ENCODE measurements around the gene MREG. TPM values are rescaled to one million over a fixed set of nuclear protein-coding genes. Genes with fewer than 3 reads are reported as not detected.

The MREG gene, protein sequence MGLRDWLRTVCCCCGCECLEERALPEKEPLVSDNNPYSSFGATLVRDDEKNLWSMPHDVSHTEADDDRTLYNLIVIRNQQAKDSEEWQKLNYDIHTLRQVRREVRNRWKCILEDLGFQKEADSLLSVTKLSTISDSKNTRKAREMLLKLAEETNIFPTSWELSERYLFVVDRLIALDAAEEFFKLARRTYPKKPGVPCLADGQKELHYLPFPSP
- 1 to 10 TPM in 2 of 3 donors, not detected in 1; 1.1 to 1.2 TPM for polyA plus RNA-seq

DNA sequence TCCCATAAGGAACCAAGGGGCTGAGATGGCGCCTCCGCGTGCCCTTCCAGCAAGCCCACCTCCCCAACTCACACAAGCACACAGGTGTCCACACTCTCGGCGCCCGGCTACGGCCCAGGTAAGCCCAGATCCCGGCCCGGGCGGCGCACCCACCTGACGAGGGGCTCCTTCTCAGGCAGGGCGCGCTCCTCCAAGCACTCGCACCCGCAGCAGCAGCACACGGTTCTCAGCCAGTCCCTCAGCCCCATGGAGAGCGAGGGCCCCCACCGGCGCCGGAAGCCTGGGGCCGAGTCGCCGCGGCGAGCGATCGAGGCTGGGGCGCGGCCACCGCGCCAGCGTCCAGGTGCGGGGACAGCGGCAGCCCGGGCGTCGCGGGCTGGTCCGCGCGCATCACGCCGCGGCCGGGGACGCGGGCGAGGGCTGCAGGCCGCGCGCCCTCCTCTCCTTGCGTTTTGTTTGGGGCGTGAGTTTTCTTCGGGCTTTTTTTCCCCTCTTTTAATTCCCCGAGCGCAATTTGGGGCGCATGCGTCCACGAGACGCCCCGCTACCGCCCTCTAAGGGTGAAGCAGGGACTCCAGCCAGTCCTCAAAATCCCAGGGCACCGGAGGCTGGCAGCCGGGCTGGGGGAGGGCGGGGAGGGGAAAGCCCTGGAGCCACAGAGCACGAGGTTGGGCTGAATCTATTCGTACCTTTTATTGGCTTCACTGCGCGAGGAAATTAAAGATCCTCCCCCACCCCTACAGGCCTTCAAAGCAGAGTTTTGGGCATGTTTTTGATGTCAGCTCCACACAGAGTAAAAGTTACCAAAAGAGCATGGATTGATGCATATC is at the start of gene MREG:
MREG (minus strand) TSS at position 472 of the 830 bp plus-strand sequence; CDS start at position 248, 224 bp downstream.
- peak within 1 kb of the TSS; percentile 21 to 74 (median 54) for H3K27ac Mint-ChIP-seq
- peak within 1 kb of the TSS; percentile 85 to 90 (median 88) for H3K4me3 Mint-ChIP-seq
- H3K4me1 Mint-ChIP-seq: peaks cover 40 to 48% of the 10 kb centered on the region in 2 donors
- H3K9me3 Mint-ChIP-seq: no peaks in the 10 kb centered on the region
- peaks cover 0 to 3% (median 1%) of the 10 kb centered on the region in 3 donors for H3K27me3 Mint-ChIP-seq (ENCODE audit: low read depth in 3 of 3)
- peaks cover under 1 to 3% (median 2%) of the 10 kb centered on the region in 3 donors for H3K36me3 Mint-ChIP-seq
- DNase-seq: peak; percentile 75 to 79 (median 76)

DNA sequence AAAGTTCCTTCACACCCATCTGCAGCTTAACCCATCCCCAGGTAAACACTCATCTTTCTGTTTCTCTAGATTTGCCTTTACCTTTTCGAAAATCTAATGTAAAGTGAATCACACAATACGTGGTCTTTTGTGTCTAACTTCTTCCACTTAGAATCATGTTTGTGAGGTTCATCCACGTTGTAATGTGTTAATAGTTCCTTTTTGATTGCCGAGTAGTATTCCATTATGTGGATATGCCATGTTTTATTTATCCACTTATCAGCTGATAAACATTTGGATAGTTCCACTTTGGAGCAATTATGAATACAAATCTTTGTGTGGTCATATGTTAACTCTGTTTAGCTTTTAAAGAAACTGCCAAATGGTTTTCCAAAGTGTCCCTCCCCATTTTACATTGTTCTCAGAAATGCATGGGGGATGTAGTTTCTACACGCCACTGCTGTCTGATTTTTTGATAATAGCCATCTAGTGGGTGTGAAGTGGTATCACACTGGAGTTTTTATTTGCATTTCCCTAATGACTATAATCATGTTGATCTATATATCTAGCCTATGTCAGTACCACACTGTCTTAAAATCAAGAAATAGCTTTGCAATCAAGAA is 46.0 kb upstream of the MREG start:
- Mint-ChIP-seq H3K27me3 (ENCODE audit: low read depth in 3 of 3) (no peaks in the 10 kb centered on the region), H3K4me1 (peaks cover 35 to 45% of the 10 kb centered on the region in 2 donors), H3K36me3 (peaks cover 9 to 16% (median 10%) of the 10 kb centered on the region in 3 donors), H3K4me3 (peak overlapping the region in 2 of 5 donors; percentile 21 to 29), H3K9me3 (no peaks in the 10 kb centered on the region), H3K27ac (peak overlapping the region; percentile 72 to 98 (median 96))
- no peak for DNase-seq

DNA sequence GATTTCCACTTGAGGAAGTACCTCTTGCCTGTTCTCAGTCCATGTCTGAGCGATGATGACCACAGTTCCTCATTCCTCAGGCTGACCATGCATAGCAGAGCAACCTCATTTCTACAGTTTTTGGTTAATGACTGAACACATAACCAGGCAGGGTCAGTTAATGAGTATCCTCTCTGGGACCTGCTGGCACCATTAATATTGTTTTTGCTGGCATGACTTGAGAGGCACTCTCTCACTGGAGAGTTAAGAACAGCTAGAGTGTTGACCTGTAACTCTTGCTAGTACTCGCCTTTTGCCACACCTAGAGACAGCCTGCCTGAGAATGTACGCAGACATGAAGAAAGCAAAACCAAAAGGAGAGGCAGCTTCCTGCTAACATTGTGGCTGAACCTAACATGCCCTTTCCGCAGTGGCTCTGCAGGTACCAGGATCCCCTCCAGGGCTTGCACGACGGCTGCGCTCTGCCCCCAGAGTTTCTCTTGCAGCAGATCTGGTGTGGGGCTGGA is 44.4 kb upstream of the MREG start:
- H3K27me3 Mint-ChIP-seq (ENCODE audit: low read depth in 3 of 3): no peaks in the 10 kb centered on the region
- peaks cover 35 to 45% of the 10 kb centered on the region in 2 donors for H3K4me1 Mint-ChIP-seq
- DNase-seq: peak; percentile 66 to 72 (median 71)
- peaks cover 5 to 16% (median 10%) of the 10 kb centered on the region in 3 donors for H3K36me3 Mint-ChIP-seq
- no peaks in the 10 kb centered on the region for H3K9me3 Mint-ChIP-seq
- peak overlapping the region; percentile 76 to 86 (median 84) for H3K4me3 Mint-ChIP-seq
- H3K27ac Mint-ChIP-seq: peak overlapping the region; percentile 94 to 98 (median 96)

DNA sequence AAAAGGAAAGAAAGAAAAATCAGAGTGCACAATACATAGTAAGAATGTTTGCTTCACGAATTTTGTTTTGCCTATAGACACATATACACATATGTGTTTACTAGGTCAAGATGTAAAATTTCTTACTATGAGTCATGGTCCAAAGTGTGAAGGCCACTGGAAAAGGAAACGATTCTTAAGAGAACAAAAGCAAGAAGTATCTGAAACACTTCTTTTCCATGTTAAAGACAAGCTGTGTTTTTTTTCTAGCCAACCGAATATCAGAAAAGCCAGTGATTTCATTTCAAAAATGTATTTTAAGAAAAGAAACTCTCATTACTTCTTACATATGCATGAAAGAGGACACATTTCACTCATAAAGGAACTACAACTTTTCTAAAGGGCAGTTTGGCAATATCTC is 43.4 kb upstream of the MREG start:
- Mint-ChIP-seq H3K27ac (peak overlapping the region; percentile 94 to 98 (median 96)), H3K36me3 (peaks cover 8 to 14% (median 9%) of the 10 kb centered on the region in 3 donors), H3K27me3 (ENCODE audit: low read depth in 3 of 3) (no peaks in the 10 kb centered on the region), H3K4me1 (peaks cover 35 to 45% of the 10 kb centered on the region in 2 donors), H3K9me3 (no peaks in the 10 kb centered on the region), H3K4me3 (peak overlapping the region; percentile 44 to 86 (median 84))
- DNase-seq: no peak

DNA sequence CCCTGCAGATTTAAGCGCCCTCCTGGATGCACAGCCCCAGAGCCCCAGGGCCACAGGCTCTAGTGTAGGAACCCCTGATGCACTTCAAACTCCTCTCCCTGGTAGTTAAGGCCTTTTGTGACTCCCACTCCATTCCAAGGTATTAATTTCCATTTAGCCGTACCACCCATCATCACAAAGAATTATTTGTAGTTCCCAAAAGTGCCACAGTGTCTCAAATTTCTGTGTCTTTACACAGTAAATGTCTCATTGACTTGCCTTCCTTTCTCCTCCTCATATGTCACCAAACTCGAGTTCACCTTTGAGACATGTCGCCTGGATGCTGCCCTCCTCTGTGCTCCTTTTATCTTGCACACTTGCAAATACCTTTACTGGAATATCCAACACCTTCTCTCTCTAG is 42.3 kb upstream of the MREG start:
- H3K4me3 Mint-ChIP-seq: peak overlapping the region in 1 of 5 donors; percentile 0

DNA sequence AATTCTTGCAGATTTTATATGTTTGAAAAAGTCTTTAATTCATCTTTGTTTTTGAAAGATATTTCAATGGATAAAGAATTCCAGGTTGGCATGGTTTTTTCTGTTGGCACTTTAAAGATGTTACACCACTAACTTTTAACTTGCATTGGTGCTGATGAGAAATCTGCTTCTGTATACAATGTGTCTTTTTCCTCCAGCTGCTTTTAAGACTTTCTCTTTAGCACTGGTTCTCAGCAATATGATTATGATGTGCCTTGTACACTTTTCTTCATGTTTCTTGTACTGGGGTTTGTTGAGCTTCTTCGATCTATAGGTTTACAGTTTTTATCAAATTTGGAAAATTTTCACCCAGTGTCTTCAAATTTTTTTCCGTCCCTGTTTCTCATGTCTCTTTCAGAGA is 39.1 kb upstream of the MREG start:
- Mint-ChIP-seq H3K4me1 (peaks cover 20 to 21% of the 10 kb centered on the region in 2 donors), H3K27me3 (ENCODE audit: low read depth in 3 of 3) (no peaks in the 10 kb centered on the region), H3K36me3 (peaks cover 6 to 24% (median 23%) of the 10 kb centered on the region in 3 donors), H3K9me3 (no peaks in the 10 kb centered on the region), H3K27ac (no peak overlapping the region), H3K4me3 (no peak overlapping the region)
- DNase-seq: no peak

More for the DNA sequence above, 42.3 kb upstream of the MREG start:
- peaks cover 6 to 9% (median 8%) of the 10 kb centered on the region in 3 donors for H3K36me3 Mint-ChIP-seq
- peaks cover 35 to 45% of the 10 kb centered on the region in 2 donors for H3K4me1 Mint-ChIP-seq
- peak overlapping the region; percentile 94 to 98 (median 96) for H3K27ac Mint-ChIP-seq
- H3K9me3 Mint-ChIP-seq: no peaks in the 10 kb centered on the region
- no peak for DNase-seq
- no peaks in the 10 kb centered on the region for H3K27me3 Mint-ChIP-seq (ENCODE audit: low read depth in 3 of 3)

DNA sequence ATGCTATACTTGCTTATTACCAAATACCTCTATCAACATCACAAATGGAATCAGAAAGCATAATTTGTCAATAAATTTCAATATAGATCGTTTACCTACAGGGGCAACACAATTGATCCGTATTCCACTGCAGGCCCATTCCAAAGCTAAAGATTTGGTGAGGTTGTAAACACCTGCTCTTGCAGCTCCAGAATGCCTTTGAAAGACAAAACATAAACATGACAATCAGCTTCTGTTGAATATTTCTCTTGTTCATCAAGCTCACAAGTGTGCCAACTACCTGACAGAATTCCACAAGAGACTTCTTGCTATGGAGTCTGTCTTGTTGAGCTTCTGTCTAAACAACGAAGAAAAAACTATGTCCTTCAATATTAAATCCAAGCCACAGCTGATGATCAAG is 38.0 kb upstream of the MREG start:
- Mint-ChIP-seq H3K9me3 (no peaks in the 10 kb centered on the region), H3K4me3 (no peak overlapping the region), H3K4me1 (peaks cover 9 to 11% of the 10 kb centered on the region in 2 donors), H3K36me3 (peaks cover 6 to 24% (median 24%) of the 10 kb centered on the region in 3 donors), H3K27me3 (ENCODE audit: low read depth in 3 of 3) (no peaks in the 10 kb centered on the region), H3K27ac (no peak overlapping the region)
- DNase-seq: no peak

DNA sequence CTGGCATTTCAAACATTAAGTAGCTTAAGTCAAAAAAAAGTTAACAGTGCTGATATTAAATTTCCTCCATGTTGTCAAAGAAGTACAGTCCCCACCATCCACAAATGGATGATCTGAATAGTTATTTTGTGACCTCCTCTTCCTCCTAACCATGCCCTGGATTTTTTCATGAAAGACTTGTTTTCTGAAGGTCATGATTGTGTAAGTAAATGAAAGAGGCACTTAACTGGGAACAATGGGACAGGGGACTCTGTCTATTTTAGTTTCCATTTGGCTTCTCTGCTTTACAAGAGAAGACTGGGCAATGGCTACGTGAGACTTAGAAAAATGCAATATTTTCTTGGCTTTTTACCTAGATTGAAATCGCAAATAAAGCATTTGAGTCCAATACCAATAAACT is 36.1 kb upstream of the MREG start:
- no peaks in the 10 kb centered on the region for H3K9me3 Mint-ChIP-seq
- no peak overlapping the region for H3K4me3 Mint-ChIP-seq
- no peak for DNase-seq
- no peaks in the 10 kb centered on the region for H3K4me1 Mint-ChIP-seq
- peaks cover 6 to 22% (median 20%) of the 10 kb centered on the region in 3 donors for H3K36me3 Mint-ChIP-seq
- no peaks in the 10 kb centered on the region for H3K27me3 Mint-ChIP-seq (ENCODE audit: low read depth in 3 of 3)
- H3K27ac Mint-ChIP-seq: peak overlapping the region in 1 of 6 donors; percentile 49

DNA sequence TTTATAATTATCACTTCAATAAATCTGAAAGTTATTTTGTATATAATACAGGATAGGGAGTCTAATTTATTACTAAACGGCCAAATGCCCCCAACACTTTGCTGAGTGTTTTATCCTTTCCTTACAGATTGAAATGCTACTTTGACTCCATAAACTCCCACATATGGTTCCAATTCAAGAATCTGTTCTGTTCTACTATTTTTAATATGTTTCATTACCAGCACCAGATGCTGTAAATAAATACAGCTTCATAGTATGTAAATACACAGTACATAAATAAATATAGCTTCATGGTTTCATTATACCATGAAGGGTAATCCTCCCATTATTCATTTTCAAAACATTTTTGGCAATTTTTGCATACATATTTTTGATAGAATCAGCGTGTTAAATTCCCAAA is 34.0 kb upstream of the MREG start:
- Mint-ChIP-seq H3K36me3 (peaks cover 18 to 31% (median 30%) of the 10 kb centered on the region in 3 donors), H3K27ac (no peak overlapping the region), H3K27me3 (ENCODE audit: low read depth in 3 of 3) (peaks cover 0 to 2% (median 0%) of the 10 kb centered on the region in 3 donors), H3K4me3 (no peak overlapping the region), H3K9me3 (no peaks in the 10 kb centered on the region), H3K4me1 (no peaks in the 10 kb centered on the region)
- DNase-seq: no peak

DNA sequence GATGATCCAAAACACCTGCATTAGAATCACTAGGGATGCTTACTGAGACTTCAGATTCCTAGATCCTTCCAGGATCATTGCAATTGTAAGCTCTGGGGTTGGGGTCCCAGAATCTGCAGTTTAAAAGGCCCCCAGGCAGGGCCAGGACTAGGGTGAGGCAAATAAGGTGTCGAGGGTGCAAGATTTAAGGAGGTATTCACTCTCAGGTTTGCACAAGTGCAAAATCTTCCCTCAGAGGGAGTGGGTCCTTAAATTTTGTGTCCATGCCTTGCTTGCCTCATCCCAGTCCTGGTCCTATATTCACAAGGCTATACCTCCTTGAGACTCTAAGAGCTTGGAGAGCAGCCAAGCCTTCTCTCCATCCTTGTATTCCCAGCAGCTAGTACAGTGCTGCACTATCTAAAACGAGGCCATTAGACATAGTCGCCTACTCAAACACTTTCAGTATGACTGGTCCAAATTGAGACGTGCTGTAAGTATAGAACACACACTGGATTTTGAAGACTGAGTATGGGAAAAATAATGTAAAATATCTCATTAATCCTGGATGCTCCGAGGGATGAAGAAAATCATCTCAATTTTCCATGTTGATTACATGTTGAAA is 31.6 kb upstream of the MREG start:
- H3K27me3 Mint-ChIP-seq (ENCODE audit: low read depth in 3 of 3): peaks cover 0 to 2% (median 0%) of the 10 kb centered on the region in 3 donors
- H3K27ac Mint-ChIP-seq: no peak overlapping the region
- H3K4me3 Mint-ChIP-seq: no peak overlapping the region
- H3K36me3 Mint-ChIP-seq: peaks cover 15 to 32% (median 24%) of the 10 kb centered on the region in 3 donors
- no peaks in the 10 kb centered on the region for H3K4me1 Mint-ChIP-seq
- DNase-seq: no peak
- H3K9me3 Mint-ChIP-seq: no peaks in the 10 kb centered on the region

DNA sequence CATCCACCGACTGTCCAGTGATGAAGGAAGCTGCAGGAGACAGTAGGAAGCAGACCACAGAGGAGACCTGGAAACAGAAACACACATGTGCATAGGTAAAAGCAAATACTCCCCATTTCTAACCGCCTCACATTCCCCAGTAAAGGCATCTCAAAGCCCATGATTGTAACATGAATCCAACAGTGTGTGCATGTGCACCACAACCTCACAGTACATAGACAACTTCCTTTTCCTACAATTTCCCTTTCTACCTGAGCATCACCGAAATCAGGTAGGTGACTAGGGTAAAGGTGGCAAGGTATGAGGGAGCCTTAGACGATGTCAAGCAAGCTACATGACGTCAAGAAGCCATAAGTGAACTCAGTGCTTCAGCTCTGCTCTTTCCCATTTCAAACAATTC is 30.6 kb upstream of the MREG start:
- Mint-ChIP-seq H3K27me3 (ENCODE audit: low read depth in 3 of 3) (peaks cover 0 to 2% (median 0%) of the 10 kb centered on the region in 3 donors), H3K9me3 (no peaks in the 10 kb centered on the region), H3K36me3 (peaks cover 15 to 39% (median 29%) of the 10 kb centered on the region in 3 donors), H3K27ac (peak overlapping the region in 1 of 6 donors; percentile 9), H3K4me3 (no peak overlapping the region), H3K4me1 (no peaks in the 10 kb centered on the region)
- DNase-seq: no peak

DNA sequence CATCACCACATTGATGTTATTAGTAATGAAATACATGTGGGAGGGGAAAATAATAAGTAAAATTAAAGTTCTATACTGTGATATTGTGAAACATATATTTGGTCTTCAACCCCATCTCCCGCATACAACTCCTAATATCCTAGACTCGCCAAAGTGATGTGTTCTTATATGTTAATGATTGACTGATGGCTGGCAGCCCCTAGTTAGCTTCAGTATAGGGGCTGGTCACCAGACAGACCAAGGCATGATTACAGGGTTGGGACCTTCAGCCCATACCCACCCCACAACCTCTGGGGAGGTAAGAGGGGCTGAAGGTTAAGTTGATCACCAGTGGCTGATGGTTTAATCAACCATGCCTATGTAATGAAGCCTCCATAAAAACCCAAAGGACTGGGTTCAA is 28.1 kb upstream of the MREG start:
- Mint-ChIP-seq H3K27ac (peak overlapping the region in 1 of 6 donors; percentile 25), H3K9me3 (no peaks in the 10 kb centered on the region), H3K27me3 (ENCODE audit: low read depth in 3 of 3) (peaks cover 0 to 2% (median 0%) of the 10 kb centered on the region in 3 donors), H3K36me3 (peaks cover 12 to 35% (median 23%) of the 10 kb centered on the region in 3 donors), H3K4me1 (no peaks in the 10 kb centered on the region), H3K4me3 (no peak overlapping the region)
- no peak for DNase-seq

DNA sequence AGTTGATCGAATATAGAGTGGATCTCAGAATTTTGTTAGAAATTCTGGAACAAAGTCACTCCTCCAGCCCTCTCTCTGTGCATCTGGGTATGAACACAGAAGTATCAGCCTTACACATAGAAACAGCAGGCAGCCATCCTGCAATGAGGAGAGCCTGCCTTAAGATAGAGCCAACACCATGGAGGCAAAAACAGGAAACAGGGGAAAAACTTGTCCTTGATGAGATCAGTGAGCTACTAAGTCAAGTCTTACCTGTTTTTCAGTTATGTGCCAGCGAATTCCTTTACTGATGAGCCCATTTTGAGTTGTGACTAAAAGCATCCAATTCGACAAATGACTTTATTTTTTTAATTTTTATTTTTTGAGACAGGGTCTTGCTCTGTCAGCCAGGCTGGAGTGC is 26.6 kb upstream of the MREG start:
- no peak for DNase-seq
- Mint-ChIP-seq H3K4me3 (no peak overlapping the region), H3K4me1 (no peaks in the 10 kb centered on the region), H3K27ac (peak overlapping the region in 1 of 6 donors; percentile 40), H3K9me3 (no peaks in the 10 kb centered on the region), H3K36me3 (peaks cover 12 to 31% (median 21%) of the 10 kb centered on the region in 3 donors), H3K27me3 (ENCODE audit: low read depth in 3 of 3) (peaks cover 0 to 2% (median 0%) of the 10 kb centered on the region in 3 donors)
